ENCODE measurements around the gene MBNL3.

The MBNL3 gene

GRCh38 chrX:132443196-132444135 lies 45.4 kb downstream of the MBNL3 start:
- H3K4me3 ChIP-seq (ENCODE audit: low read depth, low read length) = no peak overlapping the region
- TF ChIP-seq CTCF (IDR thresholded peaks at IDR 0.05; ENCODE audit: low read depth, low read length, missing control alignments) = no peak
- DNase-seq (ENCODE audit: low read depth) = no peak

GRCh38 chrX:132442691-132443090 lies 46.1 kb downstream of the MBNL3 start:
- no peak for TF ChIP-seq CTCF (IDR thresholded peaks at IDR 0.05; ENCODE audit: low read depth, low read length, missing control alignments)
- no peak for DNase-seq (ENCODE audit: low read depth)
- no peak overlapping the region for H3K4me3 ChIP-seq (ENCODE audit: low read depth, low read length)

- no peak for DNase-seq (ENCODE audit: low read depth)
- H3K4me3 ChIP-seq (ENCODE audit: low read depth, low read length) = no peak overlapping the region
- TF ChIP-seq CTCF (IDR thresholded peaks at IDR 0.05; ENCODE audit: low read depth, low read length, missing control alignments) = no peak
Observed at GRCh38 chrX:132435222-132435621, 53.6 kb downstream of the MBNL3 start.

- no peak for TF ChIP-seq CTCF (IDR thresholded peaks at IDR 0.05; ENCODE audit: low read depth, low read length, missing control alignments)
- H3K4me3 ChIP-seq (ENCODE audit: low read depth, low read length) = no peak overlapping the region
- no peak for DNase-seq (ENCODE audit: low read depth)
Observed at GRCh38 chrX:132433551-132433950, 55.3 kb downstream of the MBNL3 start.

GRCh38 chrX:132433001-132433400 lies 55.8 kb downstream of the MBNL3 start:
- DNase-seq (ENCODE audit: low read depth) = no peak
- no peak overlapping the region for H3K4me3 ChIP-seq (ENCODE audit: low read depth, low read length)
- TF ChIP-seq CTCF (IDR thresholded peaks at IDR 0.05; ENCODE audit: low read depth, low read length, missing control alignments) = no peak

- H3K4me3 ChIP-seq (ENCODE audit: low read depth, low read length) = no peak overlapping the region
- DNase-seq (ENCODE audit: low read depth) = no peak
- TF ChIP-seq CTCF (IDR thresholded peaks at IDR 0.05; ENCODE audit: low read depth, low read length, missing control alignments) = no peak
Observed at GRCh38 chrX:132428896-132429295, 59.9 kb downstream of the MBNL3 start.
